ENCODE results near the gene TRAF6.
"Not testable (repeated sequence)": the region's sequence is repeated elsewhere in the genome, so short reads cannot be mapped to it uniquely, and the experiment has no call there.

TRAF6 gene

GRCh38 chr11:36509694-36510593 lies at the start of gene TRAF6:
TSS of gene TRAF6 (minus strand) at chr11:36510272. CDS start at chr11:36501515, 8,757 bp downstream.
- peak; percentile 43 for DNase-seq

GRCh38 chr11:36558571-36559413 lies 48.7 kb upstream of the TRAF6 start:
- DNase-seq, result no peak

- no peak for DNase-seq
These were observed 47.9 kb upstream of the TRAF6 start for GRCh38 chr11:36557991-36558390.

GRCh38 chr11:36557390-36557789 lies 47.3 kb upstream of the TRAF6 start:
- DNase-seq, result not testable (repeated sequence)

GRCh38 chr11:36550385-36551115 lies 40.5 kb upstream of the TRAF6 start:
- no peak for DNase-seq

GRCh38 chr11:36540998-36541397 lies 30.9 kb upstream of the TRAF6 start:
- no peak for DNase-seq

- no peak for DNase-seq
These were observed 24.3 kb upstream of the TRAF6 start for GRCh38 chr11:36534276-36534840.

GRCh38 chr11:36532941-36533601 lies 23.0 kb upstream of the TRAF6 start:
- no peak for DNase-seq

GRCh38 chr11:36530840-36531239 lies 20.8 kb upstream of the TRAF6 start:
- DNase-seq, result no peak

GRCh38 chr11:36513965-36514364 lies 3.9 kb upstream of the TRAF6 start:
- no peak for DNase-seq

GRCh38 chr11:36512016-36512415 lies 1.9 kb upstream of the TRAF6 start:
- no peak for DNase-seq

- DNase-seq, result not testable (repeated sequence)
These were observed 990 bp upstream of the TRAF6 start for GRCh38 chr11:36511062-36511461.

GRCh38 chr11:36510594-36510942 lies 496 bp upstream of the TRAF6 start:
- DNase-seq, result no peak

GRCh38 chr11:36509201-36509639 lies 852 bp downstream of the TRAF6 start:
- no peak for DNase-seq

- DNase-seq, result no peak
These were observed 1.3 kb downstream of the TRAF6 start for GRCh38 chr11:36508743-36509142.

GRCh38 chr11:36507824-36508489 lies 2.1 kb downstream of the TRAF6 start:
- DNase-seq, result no peak

GRCh38 chr11:36501236-36501635 lies 8.8 kb downstream of the TRAF6 start:
- DNase-seq, result no peak

- no peak for DNase-seq
These were observed 9.8 kb downstream of the TRAF6 start for GRCh38 chr11:36500315-36500721.

GRCh38 chr11:36499315-36499714 lies 10.8 kb downstream of the TRAF6 start:
- DNase-seq, result no peak

- no peak for DNase-seq
These were observed 11.4 kb downstream of the TRAF6 start for GRCh38 chr11:36498721-36499120.

- DNase-seq, result no peak
These were observed 16.7 kb downstream of the TRAF6 start for GRCh38 chr11:36493332-36493731.

Data from NCI-H1436 treated with DMSO at 0.1 percent for 48 hours (cell line).